H1 (cell line): Measurements from ENCODE around the gene KRT6C.

Source experiments
- MAX ChIP-seq: IDR thresholded peaks from 2 replicates; pipeline ENCODE4 v1.6.1; 2012; ENCODE audit warnings: inconsistent platforms
- POLR2A ChIP-seq, 2 experiments: IDR thresholded peaks; 1 replicate in 1 of 2; 2 replicates in 1 of 2; pipeline ENCODE4 v1.6.1; 2011; ENCODE audit warnings: low read depth in 2 of 2, low read length in 2 of 2, mild to moderate bottlenecking in 2 of 2; ENCODE audit errors: control extremely low read depth in 1 of 2
- POLR2AphosphoS5 ChIP-seq: IDR thresholded peaks from 2 replicates; pipeline ENCODE4 v1.6.1; 2011; ENCODE audit warnings: low read depth, low read length

- TF ChIP-seq POLR2AphosphoS5 (no peak), POLR2A (IDR thresholded peaks at IDR 0.05; ENCODE audit: control extremely low read depth in 1 of 2, low read depth in 2 of 2, low read length in 2 of 2) (no peak), MAX (no peak)
Observed at GRCh38 chr12:52506858-52507715, 33.5 kb upstream of the KRT6C start.
